Osteoblast (primary cell): ENCODE data around the gene TMEM94. TPM values are rescaled to one million over a fixed set of nuclear protein-coding genes. Genes with fewer than 3 reads are reported as not detected.
A peak's percentile ranks its signal among the peaks of the same experiment; 100 is the strongest.

ENCODE experiments used
- DNase-seq: peaks from one replicate; pipeline ENCODE4 v3.0.0; 2011; ENCODE audit warnings: low spot score, mixed read lengths; ENCODE audit not compliant: insufficient read length; ENCODE audit errors: missing footprints
- H2AFZ ChIP-seq: 2 replicates; pipeline ENCODE4 v1.6.0; 2011; ENCODE audit warnings: mild to moderate bottlenecking, low read length
- H3K27ac ChIP-seq: 2 replicates; pipeline ENCODE4 v1.5.1; 2011; ENCODE audit warnings: mild to moderate bottlenecking, low read depth, low read length, moderate library complexity
- H3K27me3 ChIP-seq: 2 replicates; pipeline ENCODE4 v1.6.0; 2012; ENCODE audit warnings: mild to moderate bottlenecking, control low read depth, inconsistent platforms, low read length, moderate library complexity; ENCODE audit not compliant: insufficient read depth
- H3K36me3 ChIP-seq: 2 replicates; pipeline ENCODE4 v1.5.1; 2011; ENCODE audit warnings: mild to moderate bottlenecking, low read length, control low read depth, moderate library complexity; ENCODE audit not compliant: insufficient read depth
- H3K4me1 ChIP-seq: 2 replicates; pipeline ENCODE4 v1.5.1; 2011; ENCODE audit warnings: mild to moderate bottlenecking, low read length, control low read depth, moderate library complexity; ENCODE audit not compliant: insufficient read depth
- H3K4me2 ChIP-seq: 2 replicates; pipeline ENCODE4 v1.6.0; 2011; ENCODE audit warnings: mild to moderate bottlenecking, low read length; ENCODE audit not compliant: insufficient read depth
- H3K4me3 ChIP-seq: fragments of 200-600 bp; sonication (generic); 3 replicates; pipeline ENCODE4 v1.5.1; 2012; ENCODE audit warnings: mild to moderate bottlenecking, low read length, inconsistent platforms; ENCODE audit not compliant: insufficient read depth
- H3K79me2 ChIP-seq: 2 replicates; pipeline ENCODE4 v1.6.0; 2012; ENCODE audit warnings: mild to moderate bottlenecking, low read length, control low read depth, inconsistent platforms; ENCODE audit not compliant: insufficient read depth
- H3K9me3 ChIP-seq: 2 replicates; pipeline ENCODE4 v1.5.1; 2011; ENCODE audit warnings: low read depth, low read length, control low read depth
- H4K20me1 ChIP-seq: 2 replicates; pipeline ENCODE4 v1.6.0; 2012; ENCODE audit warnings: mild to moderate bottlenecking, low read length, control low read depth; ENCODE audit not compliant: insufficient read depth
- CTCF ChIP-seq: IDR thresholded peaks from 2 replicates; pipeline ENCODE4 v1.5.1; 2011; ENCODE audit warnings: mild to moderate bottlenecking, low read depth, low read length, moderate library complexity; ENCODE audit errors: extremely low read depth
- total RNA-seq: library from RNA; depleted of rRNA; stranded (reverse); fragments of >200 nt; gene quantifications from 2 replicates; pipeline ENCODE4 v1.2.3, GENCODE V29; 2012

The TMEM94 gene
- total RNA-seq, 1 donor = 38.0 TPM

- no peak overlapping the region for H3K4me3 ChIP-seq
- peaks cover 6% of the 10 kb centered on the region for H3K36me3 ChIP-seq
- H3K4me1 ChIP-seq = peaks cover 7% of the 10 kb centered on the region
- no peak for DNase-seq
- H2AFZ ChIP-seq = no peak overlapping the region
- H3K4me2 ChIP-seq = no peak overlapping the region
- no peak overlapping the region for H3K27ac ChIP-seq
- H4K20me1 ChIP-seq = peaks cover 44% of the 10 kb centered on the region
- no peaks in the 10 kb centered on the region for H3K9me3 ChIP-seq
- no peaks in the 10 kb centered on the region for H3K27me3 ChIP-seq
- TF ChIP-seq CTCF = no peak
- H3K79me2 ChIP-seq = peaks cover 30% of the 10 kb centered on the region
These were observed 55.5 kb downstream of the TMEM94 start for GRCh38 chr17:75511610-75512575.

- no peak for TF ChIP-seq CTCF
- Histone ChIP-seq H3K27me3 (no peaks in the 10 kb centered on the region), H3K4me2 (no peak overlapping the region), H3K27ac (no peak overlapping the region), H3K9me3 (no peaks in the 10 kb centered on the region), H2AFZ (no peak overlapping the region), H3K4me3 (no peak overlapping the region), H3K36me3 (peaks cover 6% of the 10 kb centered on the region), H4K20me1 (peaks cover 47% of the 10 kb centered on the region), H3K79me2 (peaks cover 30% of the 10 kb centered on the region), H3K4me1 (peaks cover 15% of the 10 kb centered on the region)
- DNase-seq = no peak
These were observed 56.6 kb downstream of the TMEM94 start for GRCh38 chr17:75512926-75513640.

- Histone ChIP-seq H4K20me1 (peaks cover 42% of the 10 kb centered on the region), H3K27me3 (no peaks in the 10 kb centered on the region), H3K79me2 (peaks cover 30% of the 10 kb centered on the region), H3K36me3 (peaks cover 6% of the 10 kb centered on the region), H3K9me3 (no peaks in the 10 kb centered on the region), H3K4me3 (no peak overlapping the region), H3K4me1 (peaks cover 15% of the 10 kb centered on the region), H2AFZ (no peak overlapping the region), H3K27ac (no peak overlapping the region), H3K4me2 (peak overlapping the region; percentile 94)
- TF ChIP-seq CTCF = no peak
- DNase-seq = no peak
These were observed 57.2 kb downstream of the TMEM94 start for GRCh38 chr17:75513641-75514000.
